ENCODE results near the gene CCL16.
"Not testable (repeated sequence)": the region's sequence is repeated elsewhere in the genome, so short reads cannot be mapped to it uniquely, and the experiment has no call there.

CCL16 gene, protein sequence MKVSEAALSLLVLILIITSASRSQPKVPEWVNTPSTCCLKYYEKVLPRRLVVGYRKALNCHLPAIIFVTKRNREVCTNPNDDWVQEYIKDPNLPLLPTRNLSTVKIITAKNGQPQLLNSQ

DNA sequence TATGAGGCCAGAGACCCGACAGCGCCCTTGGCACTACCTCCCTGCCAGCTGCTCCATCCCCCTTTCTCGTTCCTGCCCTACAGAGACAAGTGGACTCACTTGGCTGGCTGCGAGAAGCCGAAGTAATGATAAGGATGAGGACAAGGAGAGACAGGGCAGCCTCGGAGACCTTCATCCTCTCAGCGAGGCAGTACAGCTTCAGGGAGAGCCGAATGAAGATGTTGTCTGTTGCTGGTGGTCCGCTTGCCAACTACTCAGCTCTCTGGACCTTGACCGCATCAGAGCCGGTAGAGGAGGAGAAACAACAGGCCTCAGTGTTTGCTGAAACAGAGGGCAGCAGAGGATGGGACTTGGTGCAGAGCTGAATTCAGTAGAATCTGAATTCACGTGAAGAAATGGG is at the start of gene CCL16:
TSS of gene CCL16 (minus strand) at position 252 of the 400 bp plus-strand sequence. CDS start at position 175, 77 bp downstream.
- DNase-seq: no peak

DNA sequence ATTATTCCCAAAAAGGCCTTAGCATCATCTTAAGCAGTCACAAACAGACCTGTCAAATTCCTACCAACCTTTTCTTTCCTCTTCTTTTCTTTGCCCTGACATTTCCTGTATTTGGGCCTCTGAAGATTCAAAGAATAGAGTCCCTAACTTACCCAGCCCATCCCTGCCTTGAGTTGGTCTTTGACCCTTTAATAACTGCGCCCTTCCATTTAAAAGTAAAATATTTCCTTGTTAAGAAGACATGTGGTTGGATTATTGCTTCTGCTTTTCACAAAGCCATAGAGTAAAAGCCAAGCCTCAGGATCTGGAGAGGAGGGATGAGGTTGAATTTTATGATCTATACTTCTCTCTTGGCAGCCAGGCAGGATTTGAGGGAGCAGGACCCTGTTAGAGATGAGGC is 49.7 kb upstream of the CCL16 start:
- DNase-seq: no peak

DNA sequence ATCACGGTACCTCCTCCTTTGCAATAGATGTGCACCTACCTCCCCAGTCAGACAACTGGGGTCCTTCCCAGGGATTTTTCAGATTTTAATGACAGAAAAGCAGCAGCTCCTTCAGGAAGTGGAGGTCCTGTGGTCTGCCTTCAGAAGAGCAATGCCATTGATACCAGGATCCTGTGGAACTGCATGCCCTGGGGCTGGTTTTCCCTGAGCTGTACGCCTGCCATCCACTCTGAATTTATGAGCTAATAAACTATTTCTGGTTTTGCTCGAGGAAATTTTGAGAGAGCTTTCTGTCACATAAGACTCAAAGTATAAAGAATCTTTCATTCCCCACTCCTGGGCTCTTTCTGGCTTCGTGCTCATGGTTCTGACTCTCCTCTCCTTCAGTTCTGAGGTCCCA is 46.5 kb upstream of the CCL16 start:
- no peak for DNase-seq

DNA sequence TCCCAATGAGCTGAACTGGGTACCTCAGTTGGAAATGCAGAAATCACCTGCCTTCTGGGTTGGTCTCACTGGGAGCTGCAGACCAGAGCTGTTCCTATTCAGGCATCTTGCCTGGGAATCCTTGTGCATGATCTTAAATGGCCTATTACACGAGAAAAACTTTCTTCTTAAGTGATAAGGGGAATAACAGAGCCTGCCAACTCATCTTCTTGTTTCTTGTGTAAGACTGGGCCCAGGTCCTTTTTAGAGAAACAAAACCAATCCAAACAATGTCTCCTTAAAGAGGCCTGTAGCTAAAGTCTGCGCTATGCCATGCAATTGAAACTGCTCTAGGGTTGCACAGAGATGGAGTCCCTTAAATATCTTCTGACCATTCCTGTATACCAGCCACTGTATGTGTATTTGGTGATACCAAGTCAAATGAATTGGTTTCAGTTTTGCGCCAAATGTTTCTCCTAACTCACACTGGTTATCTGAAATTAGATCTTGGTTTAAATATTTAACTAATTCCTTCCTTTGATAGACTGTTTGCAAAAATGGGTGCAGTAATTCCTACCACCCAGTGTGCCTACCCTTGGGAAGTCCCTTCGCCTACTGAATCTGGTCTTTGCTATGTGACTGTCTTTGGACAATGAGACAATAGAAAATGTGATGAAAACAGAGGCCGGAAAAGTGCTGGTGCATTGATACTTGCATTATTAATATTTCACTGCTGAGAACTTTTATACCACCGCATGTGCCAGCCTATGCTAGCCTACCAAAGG is 43.0 kb upstream of the CCL16 start:
- DNase-seq: no peak

DNA sequence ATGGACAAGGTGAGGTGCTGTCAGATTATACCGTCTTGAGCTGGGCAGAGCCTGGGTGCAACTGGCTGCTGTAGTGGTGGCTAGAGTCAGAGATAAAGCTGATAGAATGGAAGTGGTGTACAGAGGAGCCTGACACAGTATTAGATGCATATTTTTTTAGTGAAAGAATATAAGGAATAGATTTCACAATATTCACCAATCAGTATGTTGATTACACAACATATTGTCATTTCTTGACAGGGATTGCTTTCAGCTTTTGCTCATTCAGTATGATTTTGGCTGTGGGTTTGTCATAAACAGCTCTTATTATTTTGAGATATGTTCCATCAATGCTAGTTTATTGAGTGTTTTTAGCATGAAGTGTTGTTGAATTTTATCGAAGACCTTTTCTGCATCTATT is 38.1 kb upstream of the CCL16 start:
- no peak for DNase-seq

DNA sequence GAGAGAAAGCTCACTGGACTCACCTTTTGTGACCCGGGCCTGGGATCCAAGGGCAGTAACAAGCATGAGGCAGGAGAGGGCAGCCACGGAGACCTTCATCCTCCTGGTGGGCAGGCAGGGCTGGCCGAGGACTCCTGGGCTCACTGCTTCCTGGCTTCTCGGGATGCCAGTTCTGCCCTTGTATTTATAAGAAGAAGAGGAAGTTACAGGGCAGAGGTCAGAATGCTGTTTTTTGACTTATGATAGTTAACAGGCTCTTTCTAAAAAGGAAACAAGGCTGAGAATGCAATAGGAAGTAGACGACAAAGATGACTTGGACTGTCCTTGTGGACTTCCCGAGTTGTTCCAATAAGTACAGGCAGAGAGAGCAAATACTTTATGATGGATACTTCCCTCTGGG is 36.5 kb upstream of the CCL16 start, which contains the start of gene CCL23:
TSS of gene CCL23 (minus strand) at position 174 of the 400 bp plus-strand sequence. CDS start at position 99, 75 bp downstream.
- no peak for DNase-seq

DNA sequence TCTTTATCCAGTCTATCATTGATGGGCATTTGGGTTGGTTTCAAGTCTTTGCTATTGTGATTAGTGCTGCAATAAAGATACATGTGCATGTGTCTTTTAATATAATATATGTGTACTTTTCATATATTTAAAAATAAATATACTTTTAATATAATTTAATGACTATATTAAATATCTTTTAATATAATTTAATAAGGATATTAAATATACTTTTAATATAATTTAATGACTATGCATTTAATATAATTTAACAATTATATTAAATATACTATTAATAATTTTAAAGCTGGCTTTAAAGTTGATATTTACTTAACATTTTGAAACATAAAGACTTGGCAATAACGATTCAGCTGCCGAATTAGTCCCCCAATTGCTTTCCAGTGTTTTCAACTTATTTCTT is 35.3 kb upstream of the CCL16 start:
- no peak for DNase-seq

DNA sequence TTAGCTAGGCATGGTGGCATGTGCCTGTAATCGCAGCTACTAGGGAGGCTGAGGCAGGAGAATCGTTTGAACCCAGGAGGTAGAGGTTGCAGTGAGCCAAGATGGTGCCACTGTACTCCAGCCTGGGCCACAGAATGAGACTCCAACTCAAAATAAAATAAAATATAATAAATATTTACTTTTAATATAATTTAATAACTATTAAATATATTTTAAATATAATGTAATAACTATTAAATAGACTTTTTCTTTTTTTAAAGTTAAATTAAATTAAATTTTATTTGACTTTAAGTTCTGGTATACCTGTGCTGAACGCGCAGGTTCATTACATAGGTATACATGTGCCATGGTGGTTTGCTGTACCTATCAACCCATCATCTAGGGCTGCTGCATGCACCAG is 34.6 kb upstream of the CCL16 start:
- not testable (repeated sequence) for DNase-seq

DNA sequence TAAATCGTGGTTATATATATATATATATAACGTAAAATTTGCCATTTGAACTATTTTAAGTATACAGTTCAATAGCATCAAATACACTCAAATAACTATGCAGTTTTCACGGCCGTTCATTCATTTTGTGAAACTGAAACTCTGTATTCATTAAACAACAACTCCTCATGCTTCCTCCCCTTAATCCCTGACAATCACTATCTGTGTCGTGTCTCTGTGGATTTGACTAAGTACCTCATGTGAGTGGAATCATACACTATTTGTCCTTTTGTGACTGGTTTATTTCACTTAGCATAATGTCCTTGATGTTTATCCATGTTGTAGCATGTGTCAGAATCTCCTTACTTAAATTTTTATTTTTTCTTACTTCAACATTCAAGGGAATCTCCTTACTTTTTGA is 33.6 kb upstream of the CCL16 start:
- DNase-seq: no peak

DNA sequence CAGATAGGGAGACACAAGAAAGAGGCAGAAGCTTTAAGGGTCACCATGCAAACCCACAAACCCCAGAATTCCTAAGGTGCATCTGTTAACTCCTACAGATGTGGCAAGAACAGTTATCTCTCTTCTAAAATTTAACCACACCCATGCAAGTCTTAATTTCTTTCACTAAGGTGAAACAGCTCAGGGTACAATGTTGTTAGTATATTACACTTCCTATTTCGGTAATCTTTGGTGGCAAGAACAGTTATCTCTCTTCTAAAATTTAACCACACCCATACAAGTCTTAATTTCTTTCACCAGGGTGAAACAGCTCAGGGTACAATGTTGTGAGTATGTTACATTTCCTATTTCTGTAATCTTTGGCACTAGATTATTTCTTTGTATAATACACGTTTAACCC is 29.9 kb upstream of the CCL16 start:
- DNase-seq: no peak

DNA sequence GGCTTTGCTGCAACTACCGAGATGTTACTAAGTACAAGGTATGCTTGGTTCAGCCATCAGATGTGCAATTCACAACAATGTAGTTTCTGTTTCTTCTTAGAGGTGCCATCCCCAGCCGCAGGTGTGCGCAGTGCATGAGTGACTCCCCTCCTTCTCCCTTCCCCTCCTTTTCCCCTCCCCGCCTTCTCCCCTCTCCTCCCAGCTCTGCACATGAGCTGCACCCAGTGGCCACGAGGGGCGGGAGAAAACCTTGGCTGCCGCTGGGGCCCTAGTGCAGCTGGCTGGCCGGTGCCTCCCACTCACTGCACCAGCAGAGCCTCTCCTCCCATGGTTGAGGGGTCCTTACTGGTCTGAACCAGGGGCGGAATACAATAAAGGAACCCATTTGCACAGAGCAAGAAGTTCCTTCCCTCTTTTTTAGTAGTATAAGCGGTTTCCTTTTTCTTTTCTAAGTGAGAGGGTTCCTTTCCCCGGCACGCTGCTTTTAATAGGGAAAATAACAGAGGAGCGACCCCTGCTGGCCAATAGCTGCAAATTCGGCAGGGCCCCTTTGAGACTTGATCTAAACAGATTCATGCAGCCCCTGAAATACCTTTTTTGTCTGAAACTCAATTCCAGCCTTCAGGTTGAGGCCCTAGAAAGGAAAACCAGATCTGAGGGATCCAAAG is 27.8 kb upstream of the CCL16 start:
- DNase-seq: peak; percentile 14 to 79

DNA sequence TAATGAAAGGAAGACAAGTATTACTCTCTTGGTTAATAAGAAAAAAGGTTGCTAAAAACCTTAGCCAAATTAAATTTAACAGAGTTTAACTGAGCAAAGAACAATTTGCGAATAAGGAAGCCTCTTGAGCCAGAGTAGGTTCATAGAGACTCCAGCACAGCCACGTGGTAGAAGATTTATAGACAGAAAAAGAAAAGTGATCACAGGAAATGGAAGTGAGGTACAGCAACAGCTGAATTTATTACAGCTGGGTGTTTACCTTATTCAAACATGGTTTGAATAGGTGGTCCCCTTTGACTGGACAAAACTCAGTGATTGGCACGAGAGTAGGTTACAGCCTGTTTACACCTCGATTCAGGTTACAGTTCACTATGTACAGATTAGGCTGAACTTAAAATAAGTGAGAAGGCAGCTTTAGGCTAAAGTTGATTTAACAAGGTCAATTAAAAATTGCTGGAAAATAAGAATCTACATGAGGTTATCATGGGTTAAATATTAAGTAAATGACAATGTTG is 23.4 kb upstream of the CCL16 start:
- no peak for DNase-seq

DNA sequence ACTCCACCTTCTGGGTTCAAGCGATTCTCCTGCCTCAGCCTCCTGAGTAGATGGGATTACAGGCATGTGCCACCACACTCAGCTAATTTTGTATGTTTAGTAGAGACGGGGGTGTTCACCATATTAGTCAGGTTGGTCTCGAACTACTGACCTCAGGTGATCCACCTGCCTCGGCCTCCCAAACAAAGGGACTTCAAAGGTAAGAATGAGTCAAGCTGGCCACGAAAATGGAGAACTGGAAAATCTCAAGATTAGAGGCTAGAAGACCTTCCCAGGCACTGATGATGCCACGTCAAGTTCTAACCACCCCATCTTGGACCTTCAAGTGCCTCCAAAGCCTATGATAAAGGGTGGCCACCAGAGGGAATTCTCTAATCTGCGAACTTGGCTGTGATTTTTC is 21.3 kb upstream of the CCL16 start:
- no peak for DNase-seq

DNA sequence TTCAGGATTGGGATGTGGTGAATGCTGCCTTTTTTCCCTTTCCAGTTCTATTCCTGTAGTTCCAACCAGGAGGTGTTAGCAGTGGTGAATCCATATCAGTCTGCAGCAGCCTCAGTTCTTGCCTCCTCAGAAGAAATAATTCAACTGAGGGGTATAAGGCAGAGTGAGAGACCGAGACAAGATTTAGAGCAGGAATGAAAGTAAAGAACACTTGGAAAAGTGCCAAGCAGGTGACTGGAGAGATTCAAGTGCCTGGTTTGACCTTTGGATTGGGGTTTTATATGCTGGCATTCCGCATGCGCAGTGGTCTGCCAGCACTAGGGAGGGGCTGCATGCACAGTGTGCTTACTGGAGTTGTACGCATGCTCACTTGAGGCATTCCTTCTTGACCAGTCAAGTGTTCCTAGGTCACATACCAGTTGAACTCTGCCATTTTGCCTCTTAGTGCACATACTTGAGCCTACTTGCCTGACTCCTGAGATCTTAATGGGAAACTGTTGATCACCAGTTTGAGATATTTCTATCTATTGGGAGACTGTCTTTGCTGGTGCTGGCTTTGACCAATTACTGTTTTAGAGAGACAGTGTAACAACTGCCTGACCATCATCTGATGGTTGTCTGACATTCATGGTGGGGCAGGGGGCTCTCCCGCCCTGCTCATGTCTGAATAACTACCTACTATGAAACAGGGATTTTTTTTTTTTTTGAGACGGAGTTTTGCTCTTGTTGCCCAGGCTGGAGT is 20.7 kb upstream of the CCL16 start:
- no peak for DNase-seq

DNA sequence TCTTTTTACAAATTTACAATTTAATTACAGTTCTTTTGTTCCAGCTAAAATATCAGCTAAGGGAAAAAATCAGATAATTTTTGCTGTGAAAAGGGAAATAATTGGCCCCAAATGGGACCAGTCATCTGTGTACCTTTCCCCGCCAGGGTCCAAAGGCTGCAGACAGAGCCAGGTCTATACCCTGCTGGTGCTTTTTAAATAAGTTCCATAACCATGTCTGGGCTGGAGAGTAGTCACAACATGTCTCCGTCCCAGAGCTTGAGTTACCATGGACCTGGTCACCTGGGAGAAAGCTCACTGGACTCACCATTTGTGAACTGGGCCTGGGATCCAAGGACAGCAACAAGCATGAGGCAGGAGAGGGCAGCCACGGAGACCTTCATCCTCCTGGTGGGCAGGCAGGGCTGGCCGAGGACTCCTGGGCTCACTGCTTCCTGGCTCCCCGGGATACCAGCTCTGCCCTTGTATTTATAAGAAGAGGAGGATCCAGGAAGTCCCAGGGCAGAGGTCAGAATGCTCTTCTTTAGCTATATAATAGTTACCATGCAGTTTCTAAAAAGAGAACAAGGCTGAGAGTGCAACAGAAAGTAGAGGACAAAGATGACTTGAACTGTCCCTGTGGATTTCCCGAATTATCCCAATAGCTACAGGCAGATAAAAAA is 19.9 kb upstream of the CCL16 start, which contains the start of gene CCL15:
TSS of gene CCL15 (minus strand) at position 444 of the 662 bp plus-strand sequence. CDS start at position 383, 61 bp downstream.
- DNase-seq: no peak

DNA sequence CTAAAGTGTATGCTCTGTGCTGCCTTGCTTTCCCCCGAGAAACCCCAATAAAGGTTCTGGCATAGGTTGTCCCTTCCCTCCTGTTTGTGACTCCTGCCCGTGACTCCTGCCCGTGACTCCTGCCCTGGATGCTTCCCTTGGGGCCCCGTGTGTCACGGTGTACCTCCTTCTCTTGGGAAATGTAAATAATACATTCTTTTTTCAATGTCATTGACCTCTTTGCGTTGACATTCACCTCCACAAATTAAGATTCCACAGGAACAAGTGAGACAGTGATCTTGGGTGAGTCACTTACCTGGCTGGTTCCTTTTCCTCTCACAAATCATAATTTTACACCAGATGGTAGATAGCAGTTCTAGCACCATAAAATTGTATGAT is 19.4 kb upstream of the CCL16 start:
- no peak for DNase-seq

DNA sequence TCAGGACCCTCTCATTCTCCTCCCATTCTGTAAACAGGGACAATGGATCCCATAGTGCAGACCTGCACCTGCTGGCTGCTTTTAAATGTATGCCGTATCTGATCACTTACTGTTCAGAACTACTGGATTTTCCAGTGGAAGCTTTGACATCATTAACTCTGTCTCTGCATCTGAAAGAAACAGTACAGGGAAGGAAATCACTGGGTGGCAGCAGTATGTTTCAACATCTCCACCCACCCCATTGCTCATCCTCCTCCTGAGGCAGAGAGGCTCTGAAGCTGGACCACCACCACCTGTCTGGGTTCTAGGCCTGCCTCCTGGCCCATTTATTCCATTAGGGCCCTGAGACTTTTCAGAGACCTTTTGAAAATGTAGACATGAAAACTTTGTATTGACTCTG is 17.5 kb upstream of the CCL16 start:
- DNase-seq: no peak

DNA sequence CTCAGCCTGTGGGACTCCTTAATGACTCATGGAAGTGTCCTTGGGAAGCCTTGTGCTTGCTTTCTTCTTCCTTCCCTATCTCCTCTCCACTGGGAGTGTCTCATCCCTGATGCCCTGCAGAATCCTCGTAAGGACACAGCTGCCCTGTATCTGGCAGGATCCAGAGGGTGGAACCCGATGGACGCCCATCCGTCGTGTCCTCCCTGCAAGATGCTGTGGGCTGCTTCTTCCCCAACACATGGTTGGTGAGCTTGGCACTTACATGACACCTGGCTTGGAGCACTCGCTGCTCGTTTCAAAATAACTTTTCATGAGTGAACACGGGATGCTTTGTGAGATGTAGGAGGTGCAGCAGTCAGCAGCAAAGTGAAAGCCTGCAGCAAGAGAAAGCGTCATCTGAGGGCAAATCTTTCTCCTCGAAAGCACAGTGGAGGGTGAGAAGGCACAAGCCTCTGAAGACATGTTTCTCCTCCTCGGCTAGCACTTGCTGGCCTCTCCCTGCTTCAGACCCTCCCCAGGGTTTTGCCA is 16.8 kb upstream of the CCL16 start:
- no peak for DNase-seq

DNA sequence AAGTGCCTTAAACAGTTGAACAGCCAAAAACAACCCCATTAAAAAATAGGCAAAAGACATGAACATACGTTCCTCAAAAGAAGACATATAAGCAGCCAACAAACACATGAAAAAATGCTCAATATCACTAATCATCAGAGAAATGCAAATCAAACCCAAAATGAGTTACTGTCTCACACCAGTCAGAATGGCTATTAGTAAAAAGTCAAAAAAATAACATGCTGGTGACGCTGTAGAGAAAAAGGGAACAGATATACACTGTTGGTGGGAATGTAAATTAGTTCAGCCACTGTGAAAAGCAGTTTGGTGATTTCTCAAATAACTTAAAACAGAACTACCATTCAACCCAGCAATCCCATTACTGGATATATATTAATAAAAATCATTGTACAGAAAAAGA is 14.0 kb upstream of the CCL16 start:
- not testable (repeated sequence) for DNase-seq

DNA sequence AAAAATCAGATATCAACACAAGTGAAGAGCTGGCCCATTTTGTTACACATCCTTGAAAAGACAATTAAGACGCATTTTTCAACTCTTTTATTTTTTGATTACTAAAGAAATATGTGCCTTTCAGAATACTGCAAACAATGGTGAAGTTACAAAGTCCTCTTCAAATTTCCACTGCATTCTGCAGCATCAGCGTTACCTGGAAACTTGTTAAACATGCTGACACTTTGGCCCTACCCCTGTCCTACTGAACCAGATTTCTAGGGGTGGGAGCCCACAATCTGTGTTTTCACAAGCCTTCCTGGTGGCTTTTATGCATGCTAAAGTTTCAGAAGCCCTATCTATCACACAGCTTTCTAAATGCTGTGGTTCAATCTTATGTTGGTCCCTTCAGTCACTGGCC is 9.8 kb upstream of the CCL16 start:
- DNase-seq: no peak

DNA sequence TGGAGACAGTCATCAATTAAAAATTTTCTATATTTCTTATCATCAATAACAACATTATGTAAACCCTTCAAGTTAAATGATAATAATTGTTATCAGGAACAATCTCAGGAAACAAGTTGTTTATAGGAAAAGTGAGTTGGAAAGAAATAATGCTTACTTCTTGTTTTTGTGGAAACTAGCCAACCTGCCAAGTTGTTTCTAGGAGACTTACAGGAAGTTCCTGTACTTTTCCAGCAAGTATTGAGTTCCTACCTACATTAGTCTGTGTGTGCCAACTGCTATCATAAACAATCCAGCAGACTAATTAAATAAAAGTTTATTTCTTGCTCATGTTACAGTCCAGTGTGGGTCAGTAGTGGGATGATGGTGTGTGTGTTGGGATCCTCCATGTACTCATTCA is 6.9 kb upstream of the CCL16 start:
- no peak for DNase-seq

DNA sequence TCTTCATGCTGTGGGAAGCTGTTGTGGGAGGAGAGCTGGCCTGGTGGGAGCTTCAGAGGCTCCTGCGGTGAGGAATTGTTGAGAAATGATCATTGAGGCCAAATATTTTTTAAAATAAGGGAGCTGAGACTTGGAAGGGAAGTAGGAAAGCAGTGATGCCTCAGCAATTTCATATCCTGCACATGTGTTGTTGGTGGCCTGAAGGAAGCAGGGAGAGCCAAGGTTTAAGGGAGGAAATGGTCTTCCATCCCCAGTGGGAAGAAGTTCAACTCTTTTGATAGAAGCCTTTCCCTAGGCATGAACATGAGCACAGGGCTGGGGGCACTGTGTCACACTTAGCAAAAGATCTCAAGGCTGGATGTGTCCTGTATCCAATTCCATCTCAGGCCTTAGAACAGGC is 5.3 kb upstream of the CCL16 start, which contains the start of gene CCL14:
TSS of gene CCL14 (minus strand) at position 87 of the 400 bp plus-strand sequence. CDS start at position 7, 80 bp downstream.
- DNase-seq: no peak

Data from NCI-H526 (cell line).